ENCODE measurements around the gene A4GNT. TPM values are rescaled to one million over a fixed set of nuclear protein-coding genes. Genes with fewer than 3 reads are reported as not detected.
"Not testable (repeated sequence)": the region's sequence is repeated elsewhere in the genome, so short reads cannot be mapped to it uniquely, and the experiment has no call there.

Gene A4GNT
- total RNA-seq, 4 donors from 2014 or later = not detected

DNA sequence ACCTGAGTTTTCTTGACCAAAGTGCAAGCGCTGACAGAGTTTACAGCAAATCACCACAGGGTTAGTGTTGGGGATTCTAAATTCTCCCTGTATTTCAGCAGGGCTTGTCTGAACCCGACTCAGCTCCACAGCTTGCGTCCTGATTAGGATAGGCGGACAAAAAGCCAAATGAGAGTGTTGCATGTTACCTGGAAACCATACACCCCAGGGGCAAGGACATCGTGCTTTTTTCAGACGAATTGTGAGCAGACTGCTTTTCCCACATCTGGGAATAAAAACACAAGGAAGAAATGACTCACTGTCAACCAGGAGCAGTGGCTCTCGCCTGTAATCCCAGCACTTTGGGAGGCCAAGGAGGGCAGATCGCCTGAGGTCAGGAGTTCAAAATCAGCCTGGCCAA lies 19.8 kb downstream of the A4GNT start:
- intact Hi-C loops (cut with DNase I; ENCODE audit: low total_unique reads) = no loop called here
- no peak for DNase-seq
- TF ChIP-seq POLR2A (IDR thresholded peaks at IDR 0.05) = no peak
- TF ChIP-seq, protein P1, sequence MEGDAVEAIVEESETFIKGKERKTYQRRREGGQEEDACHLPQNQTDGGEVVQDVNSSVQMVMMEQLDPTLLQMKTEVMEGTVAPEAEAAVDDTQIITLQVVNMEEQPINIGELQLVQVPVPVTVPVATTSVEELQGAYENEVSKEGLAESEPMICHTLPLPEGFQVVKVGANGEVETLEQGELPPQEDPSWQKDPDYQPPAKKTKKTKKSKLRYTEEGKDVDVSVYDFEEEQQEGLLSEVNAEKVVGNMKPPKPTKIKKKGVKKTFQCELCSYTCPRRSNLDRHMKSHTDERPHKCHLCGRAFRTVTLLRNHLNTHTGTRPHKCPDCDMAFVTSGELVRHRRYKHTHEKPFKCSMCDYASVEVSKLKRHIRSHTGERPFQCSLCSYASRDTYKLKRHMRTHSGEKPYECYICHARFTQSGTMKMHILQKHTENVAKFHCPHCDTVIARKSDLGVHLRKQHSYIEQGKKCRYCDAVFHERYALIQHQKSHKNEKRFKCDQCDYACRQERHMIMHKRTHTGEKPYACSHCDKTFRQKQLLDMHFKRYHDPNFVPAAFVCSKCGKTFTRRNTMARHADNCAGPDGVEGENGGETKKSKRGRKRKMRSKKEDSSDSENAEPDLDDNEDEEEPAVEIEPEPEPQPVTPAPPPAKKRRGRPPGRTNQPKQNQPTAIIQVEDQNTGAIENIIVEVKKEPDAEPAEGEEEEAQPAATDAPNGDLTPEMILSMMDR (IDR thresholded peaks at IDR 0.05) = no peak

DNA sequence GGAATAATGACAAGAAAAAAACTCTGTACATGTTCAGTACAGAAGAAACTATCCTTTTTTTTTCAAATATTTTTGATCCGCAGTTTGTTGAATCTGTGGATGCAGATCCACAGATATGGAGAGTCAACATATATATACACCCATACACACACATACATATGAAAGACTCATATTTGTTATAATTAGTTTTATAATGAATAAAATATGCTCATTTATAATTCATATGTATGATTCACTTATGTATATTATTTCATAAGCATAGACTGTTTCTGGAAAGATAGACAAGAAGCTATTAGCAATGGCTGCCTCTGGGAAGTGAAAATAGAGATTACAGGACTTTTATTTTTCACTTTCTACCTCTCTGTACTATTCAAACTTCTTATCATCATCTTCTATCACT lies 26.6 kb downstream of the A4GNT start:
- H3K4me3 ChIP-seq = no peak overlapping the region
- no peaks in the 10 kb centered on the region for H3K27me3 ChIP-seq
- intact Hi-C loops (cut with DNase I; ENCODE audit: low total_unique reads) = no loop called here
- no peak for DNase-seq
- H3K9me3 ChIP-seq = no peaks in the 10 kb centered on the region
- no peaks in the 10 kb centered on the region for H3K4me1 ChIP-seq
- TF ChIP-seq, protein P1 (IDR thresholded peaks at IDR 0.05) = no peak
- TF ChIP-seq POLR2A (IDR thresholded peaks at IDR 0.05) = no peak
- no peaks in the 10 kb centered on the region for H3K36me3 ChIP-seq
- no peak overlapping the region for H3K27ac ChIP-seq

More for the DNA sequence above, 19.8 kb downstream of the A4GNT start:
- H3K27me3 ChIP-seq = no peaks in the 10 kb centered on the region
- H3K4me3 ChIP-seq = no peak overlapping the region
- H3K4me1 ChIP-seq = peaks cover 0 to 4% of the 10 kb centered on the region in 2 donors
- H3K27ac ChIP-seq = no peak overlapping the region
- no peaks in the 10 kb centered on the region for H3K36me3 ChIP-seq
- no peaks in the 10 kb centered on the region for H3K9me3 ChIP-seq

DNA sequence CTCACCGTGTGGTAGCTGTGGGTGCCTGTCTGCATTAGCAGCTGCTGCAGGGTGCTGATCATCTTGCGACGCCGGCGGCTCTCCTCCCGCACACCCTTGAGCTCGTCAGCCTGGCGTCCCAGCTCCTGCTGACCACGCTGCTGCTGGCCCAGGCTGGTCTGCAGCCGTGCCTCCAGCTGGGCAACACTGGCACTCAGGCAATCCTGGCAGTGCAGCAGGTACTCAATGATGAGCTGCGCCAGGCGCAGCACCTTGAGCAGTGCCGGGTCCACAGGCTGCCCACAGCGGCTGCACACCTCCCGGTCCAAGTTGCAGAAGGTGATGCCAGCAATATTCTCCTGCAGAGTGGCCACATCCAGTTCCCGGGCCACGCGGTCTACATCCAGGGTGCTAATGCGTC lies 28.7 kb downstream of the A4GNT start:
- no peaks in the 10 kb centered on the region for H3K9me3 ChIP-seq

DNA sequence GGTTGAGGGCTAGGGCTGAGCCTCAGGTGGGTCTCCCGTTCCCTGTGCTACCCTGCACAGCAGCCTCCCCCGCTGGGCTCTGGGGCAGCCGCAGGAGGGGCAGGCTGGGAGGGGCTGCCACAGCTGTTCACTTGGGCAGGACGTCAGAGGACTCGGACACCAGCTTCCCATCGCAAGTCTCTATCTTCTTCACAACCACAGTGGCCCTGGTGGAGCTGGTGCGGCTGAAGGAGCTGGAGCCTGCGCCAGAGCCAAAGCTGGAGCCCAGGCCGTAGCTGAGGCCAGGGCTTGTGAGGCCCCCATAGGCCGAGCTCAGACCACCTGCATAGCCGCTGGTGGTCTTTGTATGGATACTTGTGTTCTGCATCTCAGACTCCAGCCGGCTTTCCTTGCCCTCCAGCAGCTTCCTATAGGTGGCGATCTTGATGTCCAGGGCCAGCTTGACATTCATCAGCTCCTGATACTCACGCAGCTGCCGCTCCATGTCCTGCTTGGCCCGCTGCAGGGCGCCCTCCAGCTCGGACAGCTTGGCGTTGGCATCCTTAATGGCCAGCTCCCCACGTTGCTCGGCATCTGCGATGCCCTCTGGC lies 30.7 kb downstream of the A4GNT start:
- H3K4me3 ChIP-seq; DNase-seq; H3K4me1 ChIP-seq; intact Hi-C loops (cut with DNase I; ENCODE audit: low total_unique reads); H3K27me3 ChIP-seq; H3K9me3 ChIP-seq; H3K27ac ChIP-seq; H3K36me3 ChIP-seq: not testable (repeated sequence)

More for the DNA sequence above, 28.7 kb downstream of the A4GNT start:
- H3K27me3 ChIP-seq = no peaks in the 10 kb centered on the region
- TF ChIP-seq, protein P1 (IDR thresholded peaks at IDR 0.05) = no peak
- TF ChIP-seq POLR2A (IDR thresholded peaks at IDR 0.05) = no peak
- no peak for DNase-seq
- intact Hi-C loops (cut with DNase I; ENCODE audit: low total_unique reads) = no loop called here
- no peaks in the 10 kb centered on the region for H3K4me1 ChIP-seq
- H3K27ac ChIP-seq = no peak overlapping the region
- H3K36me3 ChIP-seq = no peaks in the 10 kb centered on the region
- H3K4me3 ChIP-seq = no peak overlapping the region

DNA sequence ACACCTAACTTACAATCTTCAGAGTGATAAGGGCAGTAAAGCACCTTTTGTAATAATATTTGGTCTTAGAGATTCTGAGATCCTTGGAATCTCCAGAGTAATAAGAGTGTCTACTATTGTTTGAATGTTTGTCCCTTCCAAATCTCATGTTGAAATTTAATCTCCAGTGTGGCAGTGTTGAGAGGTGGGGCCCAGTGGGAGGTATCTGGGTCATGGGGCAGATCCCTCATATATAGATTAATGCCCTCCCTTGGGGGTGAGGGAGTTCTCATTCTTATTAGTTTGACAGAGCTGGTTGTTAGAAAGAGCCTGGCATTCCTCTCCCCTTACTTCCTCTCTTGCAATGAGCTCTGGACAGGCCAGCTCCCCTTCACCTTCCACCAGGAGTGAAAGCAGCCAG lies 32.8 kb downstream of the A4GNT start:
- Histone ChIP-seq H3K27ac (no peak overlapping the region), H3K4me1 (no peaks in the 10 kb centered on the region), H3K36me3 (no peaks in the 10 kb centered on the region), H3K27me3 (no peaks in the 10 kb centered on the region), H3K4me3 (no peak overlapping the region), H3K9me3 (no peaks in the 10 kb centered on the region)
- intact Hi-C loops (cut with DNase I; ENCODE audit: low total_unique reads) = no loop called here
- DNase-seq = no peak
- TF ChIP-seq POLR2A (IDR thresholded peaks at IDR 0.05) = no peak
- TF ChIP-seq, protein P1 (IDR thresholded peaks at IDR 0.05) = no peak

All from uterus (tissue), 4 donors.